ENCODE results near the gene PARVB. TPM values are rescaled to one million over a fixed set of nuclear protein-coding genes. Genes with fewer than 3 reads are reported as not detected.

Gene PARVB
- total and polyA plus RNA-seq, 2 donors (not counting 3 experiments of a cell fraction or from before 2014, with no cell fraction given) = 155 to 162 TPM

GRCh38 chr22:44183287-44183588, 159.1 kb downstream of the PARVB start:
- BruUV-seq (replicated peaks) = no TSS peak
- ChIA-PET POLR2A (no interaction called here), CTCF (no interaction called here)
- DNase-seq (ENCODE audit: low read depth, low spot score) (no peak), FAIRE-seq (no peak)
- no peaks in the 10 kb centered on the region for H3K79me2 ChIP-seq (ENCODE audit: control insufficient read depth, insufficient read depth, low read length)
- no peak overlapping the region for H3K27ac ChIP-seq (ENCODE audit: insufficient read depth, low read depth, low read length)
- intact Hi-C loops (cut with micrococcal nuclease) (no loop called here), dilution Hi-C loops (cut with MboI; ENCODE audit: extremely low pct_ligation_motif_present, low sequenced_read_pairs) (no loop called here)
- H3K4me1 ChIP-seq (ENCODE audit: control insufficient read depth, extremely low read depth, insufficient read depth, low read length) = no peaks in the 10 kb centered on the region
- H3K9me3 ChIP-seq (replicated peaks; ENCODE audit: control insufficient read depth, insufficient read depth, low read length) = no peaks in the 10 kb centered on the region
- no peak overlapping the region for H3K4me2 ChIP-seq (ENCODE audit: insufficient read depth, low read length)
- H3K36me3 ChIP-seq (ENCODE audit: control insufficient read depth in 2 of 2, extremely low read depth in 1 of 2, insufficient read depth in 2 of 2, low read length in 2 of 2) = no peaks in the 10 kb centered on the region
- H3K9me1 ChIP-seq (replicated peaks; ENCODE audit: control insufficient read depth, extremely low read depth, insufficient read depth, low read length) = no peaks in the 10 kb centered on the region
- H4K20me1 ChIP-seq (replicated peaks; ENCODE audit: control insufficient read depth, extremely low read depth, insufficient read depth, low read length) = no peaks in the 10 kb centered on the region
- TF ChIP-seq FOS (IDR thresholded peaks at IDR 0.05; ENCODE audit: borderline replicate concordance, insufficient read depth, low read length) (no peak), MAX (IDR thresholded peaks at IDR 0.05; ENCODE audit: insufficient read depth, insufficient read length) (no peak), POLR2A (IDR thresholded peaks at IDR 0.05; ENCODE audit: low read depth, low read length) (no peak), GATA2 (IDR thresholded peaks at IDR 0.05; ENCODE audit: insufficient read depth, insufficient read length, low read depth, low read length) (no peak), MYC (IDR thresholded peaks at IDR 0.05; ENCODE audit: low read depth, low read length) (no peak), POLR2AphosphoS5 (IDR thresholded peaks at IDR 0.05; ENCODE audit: insufficient read depth, low read depth, low read length) (no peak), CTCF (IDR thresholded peaks at IDR 0.05; ENCODE audit: extremely low read depth in 1 of 2, insufficient read depth in 1 of 2, low read depth in 1 of 2, low read length in 2 of 2) (no peak), JUN (IDR thresholded peaks at IDR 0.05; ENCODE audit: borderline replicate concordance, insufficient read depth, insufficient read length, low read depth) (no peak), EZH2 (IDR thresholded peaks at IDR 0.05; ENCODE audit: borderline replicate concordance, low read depth, low read length, severe bottlenecking) (no peak)
- no peak overlapping the region for H3K4me3 ChIP-seq (replicated peaks in 1 of 3; ENCODE audit: insufficient read depth in 1 of 3, low read depth in 1 of 3, low read length in 3 of 3)
- peaks cover 14 to 19% of the 10 kb centered on the region in 2 experiments for H3K27me3 ChIP-seq (ENCODE audit: control insufficient read depth in 2 of 2, insufficient read depth in 2 of 2, low read length in 2 of 2)
- H2AFZ ChIP-seq (ENCODE audit: low read depth, low read length) = no peak overlapping the region
- H3K9ac ChIP-seq (replicated peaks; ENCODE audit: extremely low read depth, insufficient read depth, low read length) = no peak overlapping the region

All from endothelial cell of umbilical vein (primary cell).